ENCODE data around the gene MRPL24.
"Not testable (repeated sequence)": the region's sequence is repeated elsewhere in the genome, so short reads cannot be mapped to it uniquely, and the experiment has no call there.

MRPL24 gene

DNA sequence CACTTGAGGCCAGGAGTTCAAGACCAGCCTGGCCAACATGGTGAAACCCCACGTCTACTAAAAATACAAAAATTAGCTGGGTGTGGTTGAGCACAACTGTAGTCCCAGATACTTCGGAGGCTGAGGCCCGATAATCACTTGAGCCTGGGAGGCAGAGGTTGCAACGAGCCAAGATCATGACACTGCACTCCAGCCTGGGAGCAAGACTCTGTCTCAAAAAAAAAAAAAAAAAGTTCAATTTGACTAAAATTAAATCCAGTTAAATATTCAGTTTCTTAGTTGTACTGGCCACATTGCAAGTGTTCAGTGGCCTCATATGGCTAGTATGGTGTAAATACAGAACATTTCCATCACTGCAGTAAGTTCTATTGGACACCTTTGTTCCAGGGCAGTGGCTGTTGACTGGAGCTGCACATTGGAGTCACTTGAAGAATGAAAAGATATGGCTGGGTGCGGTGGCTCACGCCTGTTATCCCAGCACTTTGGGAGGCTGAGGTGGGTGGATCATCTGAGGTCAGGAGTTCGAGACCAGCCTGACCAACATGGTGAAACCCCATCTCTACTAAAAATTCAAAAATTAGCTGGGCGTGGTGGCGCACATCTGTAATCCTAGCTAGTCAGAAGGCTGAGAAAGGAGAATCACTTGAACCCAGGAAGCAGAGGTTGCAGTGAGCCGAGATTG, 16.8 kb upstream of the MRPL24 start:
- not testable (repeated sequence) for DNase-seq

GRCh38 chr1:156756355-156756754, 15.5 kb upstream of the MRPL24 start:
- no peak for DNase-seq

- DNase-seq, result no peak
These were observed 14.7 kb upstream of the MRPL24 start for GRCh38 chr1:156755527-156755950.

DNA sequence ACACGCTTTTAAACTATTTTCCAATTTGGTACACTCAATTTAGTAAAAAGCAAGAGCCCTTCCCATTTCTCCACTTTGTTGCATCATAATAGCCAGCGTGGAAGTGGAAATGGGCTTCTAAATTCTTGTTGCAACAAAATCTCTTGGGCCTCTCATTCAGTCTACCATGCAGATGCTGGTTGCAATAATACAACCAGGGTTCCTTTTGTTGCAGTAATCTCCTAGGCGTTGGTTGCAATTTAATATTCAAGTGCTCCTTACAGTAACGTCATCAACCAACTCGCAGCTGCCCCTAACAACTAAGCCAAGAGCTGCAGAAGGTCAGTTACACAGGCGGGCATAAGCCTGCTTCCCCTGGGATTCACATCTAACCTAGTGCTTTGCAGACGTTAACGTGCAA, 13.3 kb upstream of the MRPL24 start:
- DNase-seq, result no peak

DNA sequence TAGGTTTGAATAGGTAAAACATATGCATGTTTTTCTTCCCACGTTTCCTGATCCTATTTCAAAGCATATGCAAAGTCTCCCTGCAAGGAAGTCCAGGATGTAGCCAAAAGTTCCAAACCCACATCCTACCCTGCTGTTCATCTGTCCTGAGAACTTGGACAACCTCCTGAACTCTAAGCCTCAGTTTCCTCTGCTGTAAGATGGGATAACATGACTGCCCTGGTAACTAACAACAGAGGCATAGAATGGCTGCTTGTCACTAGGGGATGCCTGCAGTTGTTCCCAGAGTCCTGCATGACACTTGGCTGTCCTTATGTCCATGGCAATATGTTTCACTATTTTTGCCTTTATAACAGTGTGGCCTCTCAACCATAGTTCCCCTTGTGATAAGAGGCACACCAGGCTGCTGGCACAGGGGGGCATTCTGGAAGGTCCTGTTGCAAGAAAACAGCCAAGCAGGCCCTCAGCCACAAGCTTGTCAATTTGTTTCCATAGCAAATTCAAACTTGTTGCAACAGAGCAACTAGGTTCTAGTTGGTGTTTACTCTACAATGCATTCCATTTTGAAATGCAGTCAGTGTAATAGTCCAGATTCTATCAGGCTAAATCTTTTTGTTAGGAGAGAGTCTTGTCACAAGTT, 12.1 kb upstream of the MRPL24 start:
- DNase-seq, result no peak

- DNase-seq, result peak; percentile 87 to 98 (median 94)
These were observed 11.0 kb upstream of the MRPL24 start for GRCh38 chr1:156751757-156752481.

- no peak for DNase-seq
These were observed 10.5 kb upstream of the MRPL24 start, which contains the start of gene HDGF for GRCh38 chr1:156751451-156751756. Gene HDGF, minus strand, starts transcription at chr1:156751675. Its CDS starts 246 bp downstream, at chr1:156751429.

- peak in 1 of 4 experiments; percentile 35 for DNase-seq
These were observed 10.0 kb upstream of the MRPL24 start for GRCh38 chr1:156750711-156751450.

- DNase-seq, result no peak
These were observed 9.3 kb upstream of the MRPL24 start for GRCh38 chr1:156750191-156750672.

GRCh38 chr1:156749419-156750118, 8.7 kb upstream of the MRPL24 start:
- DNase-seq, result no peak

DNA sequence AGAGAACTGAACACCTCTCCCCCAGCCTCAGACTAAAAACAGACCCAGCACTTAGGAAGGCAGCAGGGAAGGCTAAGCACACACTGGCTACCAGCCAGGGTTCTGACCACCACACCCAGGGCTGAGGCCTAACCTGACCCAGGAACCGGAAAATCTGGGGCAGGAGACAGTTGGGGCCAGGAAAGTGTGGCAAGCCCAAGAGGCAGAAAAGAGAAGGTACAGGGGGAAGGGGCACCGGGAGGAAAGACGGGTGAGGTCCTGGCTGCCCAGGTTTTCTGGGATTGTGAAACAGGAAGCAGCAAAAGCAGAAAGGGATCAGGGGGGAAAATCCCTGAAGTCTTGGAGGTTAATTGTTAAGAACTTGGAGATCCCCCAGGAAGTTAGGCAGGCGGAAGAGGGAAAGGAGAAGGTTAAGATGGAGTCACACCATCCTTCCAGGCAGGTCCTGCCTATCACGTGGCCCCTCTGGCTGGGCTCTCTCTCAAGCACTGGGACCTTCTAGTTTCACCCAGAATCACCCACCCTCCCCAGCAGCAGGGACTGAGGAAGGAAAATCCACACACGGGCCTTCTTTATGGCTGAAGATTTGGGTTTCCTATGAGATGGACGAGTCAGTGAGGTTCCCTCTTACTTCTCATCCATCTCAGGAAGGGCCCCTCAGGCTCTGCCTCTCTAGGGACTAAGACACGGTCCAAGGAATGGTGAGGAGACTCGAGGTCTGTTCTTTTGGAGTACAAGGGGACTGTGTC, 8.0 kb upstream of the MRPL24 start:
- DNase-seq, result no peak

DNA sequence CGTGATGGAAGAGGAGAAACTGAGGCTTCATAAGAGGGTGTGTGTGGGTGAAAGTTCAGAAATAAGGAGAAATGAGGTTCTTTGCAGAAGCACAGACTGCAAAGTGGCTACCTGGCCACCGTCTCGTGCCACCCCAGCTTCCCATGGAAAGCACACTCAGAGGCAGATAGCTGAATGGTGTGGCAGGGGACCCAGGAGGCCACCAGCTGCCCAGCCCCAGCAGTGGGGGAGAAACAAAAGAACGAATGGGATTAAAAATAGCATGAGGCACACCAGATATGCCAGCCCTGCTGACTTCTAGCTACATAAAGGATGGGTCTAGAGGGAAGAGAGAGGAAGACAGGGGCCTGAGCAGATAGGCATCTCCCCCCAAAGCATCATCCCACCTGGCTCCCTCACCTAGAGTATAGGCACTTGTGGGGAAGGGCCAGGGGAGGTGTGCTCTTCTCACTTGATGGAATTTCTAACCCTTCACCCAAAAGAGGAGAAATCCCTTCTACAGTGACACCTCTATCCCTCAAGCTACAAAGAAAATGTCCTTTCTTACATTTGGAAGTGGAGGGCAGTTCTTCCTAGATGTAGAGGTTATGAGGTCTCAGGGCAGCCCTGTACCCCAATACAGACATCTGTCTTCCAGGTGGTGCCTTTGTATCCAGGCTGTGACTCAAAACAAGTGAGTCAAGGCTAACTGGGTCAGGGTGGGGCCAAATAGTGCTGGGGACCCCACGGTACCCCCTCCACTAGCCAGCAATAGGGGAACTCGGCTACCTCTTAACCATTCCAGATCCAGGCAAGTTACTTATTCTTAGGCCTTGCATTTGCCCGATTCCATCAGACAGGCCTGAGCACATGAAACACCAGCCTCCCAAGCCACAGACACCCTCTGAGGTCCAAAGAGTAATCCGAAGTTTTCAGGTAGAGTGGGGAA, 7.1 kb upstream of the MRPL24 start:
- no peak for DNase-seq

GRCh38 chr1:156746728-156747631, 6.1 kb upstream of the MRPL24 start:
- DNase-seq, result peak in 2 of 4 experiments; percentile 23 to 43

DNA sequence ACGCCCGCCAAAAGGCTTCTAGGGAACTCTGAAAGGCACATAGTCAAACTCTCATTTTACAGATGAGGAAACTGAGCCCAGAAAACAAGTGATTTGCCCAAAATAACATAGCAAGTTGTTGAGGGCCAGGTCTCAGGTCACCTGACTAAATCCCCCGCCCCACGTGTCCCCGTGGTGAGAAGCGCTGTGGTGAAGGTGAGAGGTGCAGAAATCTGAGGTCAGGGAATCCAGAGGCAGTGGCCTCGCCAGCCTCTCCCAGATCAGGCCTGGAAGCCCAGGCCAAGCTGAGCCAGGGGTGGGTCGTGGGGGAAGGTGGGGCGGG, 5.5 kb upstream of the MRPL24 start:
- no peak for DNase-seq

- DNase-seq, result no peak
These were observed 5.0 kb upstream of the MRPL24 start for GRCh38 chr1:156745881-156746280.

- no peak for DNase-seq
These were observed 4.0 kb upstream of the MRPL24 start for GRCh38 chr1:156744786-156745419.

GRCh38 chr1:156744344-156744743, 3.5 kb upstream of the MRPL24 start:
- no peak for DNase-seq

- no peak for DNase-seq
These were observed 2.7 kb upstream of the MRPL24 start for GRCh38 chr1:156743367-156744302.

All from activated naive CD4-positive, alpha-beta T cell (primary cell).